Inferior parietal cortex (tissue), 1 donor: Measurements from ENCODE around the gene ZNF816.
"Not testable (repeated sequence)": the region's sequence is repeated elsewhere in the genome, so short reads cannot be mapped to it uniquely, and the experiment has no call there.

Experiments
- DNase-seq: peaks from one replicate; pipeline ENCODE4 v3.0.0-alpha.2; 2016; ENCODE audit errors: extremely low spot score

Gene ZNF816

DNA sequence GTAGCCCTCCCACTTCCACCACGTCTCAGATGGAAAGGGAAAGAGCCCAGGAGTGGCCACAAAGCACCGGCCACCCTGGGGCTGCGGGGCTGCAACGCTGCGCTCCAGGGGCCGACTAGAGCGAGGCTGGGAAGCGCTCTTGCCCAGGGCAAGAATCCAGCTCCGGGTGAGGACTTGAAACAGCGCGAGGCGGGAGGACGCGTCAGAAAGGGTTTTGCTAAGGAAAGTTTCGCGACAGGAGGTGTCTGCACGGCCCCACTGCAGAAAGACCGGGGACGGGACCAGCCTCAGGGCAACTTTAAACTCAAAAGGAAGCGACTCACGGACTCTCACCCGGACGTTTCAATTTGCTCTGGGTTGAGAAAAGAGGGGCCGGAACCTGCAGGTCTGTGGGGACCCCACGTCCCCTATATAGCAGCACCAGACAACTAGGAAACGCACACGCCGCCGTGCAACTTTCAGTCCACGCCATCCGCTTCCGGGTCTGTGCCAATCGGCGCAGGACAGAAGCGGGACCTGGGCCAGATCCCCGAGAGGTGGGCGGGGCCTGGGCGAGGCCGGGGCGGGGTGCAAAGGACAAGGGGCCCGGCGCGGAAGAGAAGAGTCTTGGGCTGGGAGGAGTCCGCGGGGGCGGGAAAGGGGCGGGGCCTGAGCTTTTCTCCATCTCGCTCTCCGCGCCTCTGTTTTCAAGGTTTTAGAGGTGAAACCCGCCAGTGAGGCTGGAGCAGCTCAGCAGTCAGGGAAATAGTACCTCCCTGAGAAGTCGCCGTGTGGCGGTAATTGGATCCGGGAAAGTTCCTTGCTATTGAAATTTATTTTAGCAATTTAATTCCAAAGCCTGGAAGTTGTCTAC is at the start of gene ZNF816:
Gene ZNF816 (minus strand): TSS at position 488 of the 853 bp plus-strand sequence. CDS start 6,792 bp downstream, outside the sequence.
- peak; percentile 79 for DNase-seq

DNA sequence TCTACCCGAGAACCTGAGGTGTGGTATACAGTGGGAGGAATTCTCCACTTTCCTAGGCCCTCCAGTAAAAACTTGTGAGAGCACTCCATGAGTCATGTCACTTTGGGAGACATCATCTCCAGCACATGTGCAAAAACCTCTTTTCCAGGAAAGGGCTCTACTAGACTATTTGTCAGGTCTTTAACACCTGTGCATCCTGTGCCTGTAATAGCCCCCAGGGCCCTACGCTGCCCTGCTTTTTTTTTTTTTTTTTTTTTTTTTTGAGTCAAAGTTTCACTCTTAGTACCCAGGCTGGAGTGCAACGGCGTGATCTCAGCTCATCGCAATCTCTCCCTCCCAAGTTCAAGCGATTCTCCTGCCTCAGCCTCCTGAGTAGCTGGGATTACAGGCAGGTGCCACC is 49.3 kb upstream of the ZNF816 start:
- no peak for DNase-seq

DNA sequence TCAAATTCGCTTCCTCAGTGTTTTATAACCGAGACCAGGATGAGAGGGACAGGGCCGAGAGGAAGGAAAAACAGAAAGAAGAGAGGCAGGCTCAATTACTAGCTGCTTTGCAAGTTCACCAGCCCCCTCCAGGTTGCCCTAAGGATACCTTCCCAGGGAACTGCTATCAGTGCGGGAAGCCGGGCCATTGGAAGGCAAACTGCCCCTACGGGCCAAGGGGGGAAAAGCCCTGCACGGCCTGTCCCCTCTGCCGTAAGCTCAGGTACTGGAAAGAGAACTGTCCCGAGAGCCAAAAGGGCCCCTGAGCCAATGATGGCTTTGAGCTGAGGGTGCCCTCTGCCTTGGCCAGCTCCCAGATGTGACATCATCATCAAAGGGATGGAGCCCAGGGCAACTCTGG is 47.8 kb upstream of the ZNF816 start:
- DNase-seq = no peak

DNA sequence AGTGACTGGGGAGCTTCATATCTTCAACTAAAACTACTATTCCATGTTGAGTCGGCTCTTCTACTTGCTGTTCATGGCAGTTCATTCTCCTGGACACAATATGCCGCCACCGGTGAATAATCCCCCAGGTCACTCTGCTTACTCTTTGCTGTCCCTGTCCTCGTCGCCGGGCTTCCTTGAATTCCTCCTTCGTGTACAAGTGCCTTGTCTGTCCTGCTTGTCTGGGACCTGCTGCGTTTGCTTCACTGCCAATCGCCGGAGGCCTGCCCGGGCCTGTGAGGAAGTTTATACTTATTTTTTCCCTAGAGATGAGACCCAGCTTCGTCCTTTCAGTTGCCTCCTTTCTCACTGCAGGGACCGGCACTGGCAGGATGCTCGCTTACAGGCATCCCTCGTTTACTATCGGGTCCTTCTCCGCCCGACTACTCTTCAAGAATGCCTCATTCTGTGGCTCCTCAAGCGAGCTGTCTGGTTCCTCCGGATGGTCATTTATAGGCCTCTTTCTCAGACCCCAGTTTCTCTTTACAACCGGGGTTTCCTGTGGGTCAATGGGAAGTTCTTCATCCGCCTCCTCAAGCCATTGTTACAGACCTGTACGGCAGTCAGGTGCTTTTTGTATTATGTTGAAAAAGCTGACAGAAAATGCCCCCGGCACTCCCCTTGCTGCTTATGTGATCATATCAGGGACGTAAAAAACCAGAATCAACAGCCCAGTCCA is 45.5 kb upstream of the ZNF816 start:
- DNase-seq = no peak

DNA sequence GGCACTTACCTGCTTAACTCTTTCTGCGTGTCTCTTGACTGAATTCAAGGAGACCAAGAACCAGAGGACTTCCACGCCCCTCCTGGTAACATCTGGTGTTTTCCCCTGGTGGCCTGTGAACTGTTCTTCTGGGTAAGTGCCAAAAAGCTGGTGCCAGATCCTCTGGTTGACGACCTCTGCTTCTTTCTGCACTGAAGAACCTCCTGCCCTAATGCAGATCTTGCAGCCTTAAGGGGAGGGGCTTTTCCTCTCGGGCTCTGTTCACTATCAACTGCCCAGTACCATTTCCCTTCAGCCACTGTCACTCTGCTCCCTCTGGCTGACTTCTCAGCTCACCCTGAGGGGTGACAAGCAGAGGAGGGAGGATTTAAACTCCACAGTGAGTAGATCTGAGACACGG is 44.9 kb upstream of the ZNF816 start:
- DNase-seq = no peak

DNA sequence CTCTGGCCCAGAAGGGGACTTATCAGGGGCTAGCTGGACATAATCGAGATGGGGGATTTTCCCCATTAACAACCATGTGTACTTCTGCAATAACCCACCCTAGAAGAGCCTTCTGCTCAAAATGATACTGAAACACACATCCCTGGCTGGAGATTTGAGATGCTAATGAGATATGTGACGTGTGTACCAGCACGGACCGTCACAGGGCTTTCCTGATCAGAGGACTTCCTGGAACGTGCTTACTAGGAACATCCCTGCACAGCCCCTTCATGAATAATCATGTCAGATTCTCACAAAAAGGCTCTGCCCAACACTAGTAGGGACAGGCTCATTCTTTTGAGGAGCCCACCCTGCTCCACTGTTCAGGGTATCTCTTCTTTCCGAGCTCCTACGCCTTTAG is 44.5 kb upstream of the ZNF816 start:
- no peak for DNase-seq

DNA sequence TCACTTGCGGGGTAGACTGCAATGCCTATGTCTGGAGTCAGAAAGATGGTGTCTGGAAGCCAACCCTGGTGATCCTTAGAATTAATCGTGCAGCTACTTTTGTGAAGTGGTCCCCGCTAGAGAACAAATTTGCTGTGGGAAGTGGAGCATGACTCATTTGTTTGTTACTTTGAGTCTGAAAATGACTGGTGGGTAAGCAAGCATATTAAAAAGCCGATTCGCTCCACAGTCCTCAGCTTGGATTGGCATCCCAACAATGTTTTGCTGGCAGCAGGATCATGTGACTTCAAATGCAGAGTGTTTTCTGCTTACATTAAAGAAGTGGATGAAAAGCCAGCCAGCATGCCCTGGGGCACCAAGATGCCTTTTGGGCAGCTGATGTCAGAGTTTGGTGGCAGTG is 41.6 kb upstream of the ZNF816 start:
- no peak for DNase-seq

DNA sequence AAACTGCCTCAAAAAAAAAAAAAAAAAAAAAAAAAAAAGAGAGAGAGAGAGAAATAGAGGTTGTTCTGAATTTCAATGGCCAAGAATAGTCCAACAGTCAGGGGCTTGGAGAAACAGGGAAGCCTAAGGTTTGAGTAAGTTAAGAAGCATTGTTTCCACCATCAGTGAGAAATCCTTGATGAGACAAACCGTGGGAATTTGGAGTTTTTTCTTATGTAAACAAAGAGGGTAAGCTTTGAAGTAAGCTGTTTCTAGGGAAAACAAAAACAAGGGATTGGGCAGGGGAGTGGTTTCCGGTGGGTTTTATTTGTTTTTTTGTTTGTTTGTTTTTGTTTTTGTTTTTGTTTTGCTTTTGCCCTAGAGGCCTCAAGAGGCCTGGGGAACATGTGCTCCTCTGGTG is 39.8 kb upstream of the ZNF816 start:
- no peak for DNase-seq

DNA sequence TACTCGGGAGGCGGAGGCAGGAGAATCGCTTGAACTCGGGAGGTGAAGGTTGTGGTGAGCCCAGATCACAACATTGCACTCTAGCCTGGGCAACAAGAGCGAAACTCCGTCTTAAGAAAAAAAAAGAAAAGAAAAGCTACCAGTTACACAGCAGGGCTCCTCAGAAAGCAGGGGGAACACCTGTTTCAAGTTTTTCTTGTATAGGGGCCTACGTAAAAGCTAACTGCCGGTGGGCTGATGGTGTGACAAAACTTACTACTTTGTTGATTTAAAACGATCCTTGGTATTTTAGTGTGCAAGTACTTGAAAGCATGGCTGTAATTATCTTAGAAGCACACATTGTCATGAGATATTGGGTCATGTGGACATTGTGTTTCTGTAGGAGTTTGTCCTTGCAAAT is 35.3 kb upstream of the ZNF816 start:
- DNase-seq = no peak

DNA sequence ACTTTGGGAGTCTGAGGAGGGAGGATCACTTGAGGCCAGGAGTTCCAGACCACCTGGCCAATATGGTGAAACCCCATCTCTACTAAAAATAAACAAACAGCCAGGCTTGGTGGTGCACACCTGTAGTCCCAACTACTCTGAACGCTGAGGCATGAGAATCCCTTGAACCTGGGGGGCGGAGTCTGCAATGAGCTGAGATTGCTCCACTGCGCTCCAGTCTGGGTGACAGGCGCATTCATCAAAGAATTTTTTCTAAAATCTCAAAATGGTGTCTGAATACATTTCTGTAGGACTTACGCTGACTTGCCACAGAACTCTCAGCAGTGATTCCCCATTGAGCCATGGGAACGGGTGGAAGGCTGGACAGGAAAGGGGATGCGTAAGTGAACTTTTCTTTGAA is 33.0 kb upstream of the ZNF816 start:
- DNase-seq = no peak

DNA sequence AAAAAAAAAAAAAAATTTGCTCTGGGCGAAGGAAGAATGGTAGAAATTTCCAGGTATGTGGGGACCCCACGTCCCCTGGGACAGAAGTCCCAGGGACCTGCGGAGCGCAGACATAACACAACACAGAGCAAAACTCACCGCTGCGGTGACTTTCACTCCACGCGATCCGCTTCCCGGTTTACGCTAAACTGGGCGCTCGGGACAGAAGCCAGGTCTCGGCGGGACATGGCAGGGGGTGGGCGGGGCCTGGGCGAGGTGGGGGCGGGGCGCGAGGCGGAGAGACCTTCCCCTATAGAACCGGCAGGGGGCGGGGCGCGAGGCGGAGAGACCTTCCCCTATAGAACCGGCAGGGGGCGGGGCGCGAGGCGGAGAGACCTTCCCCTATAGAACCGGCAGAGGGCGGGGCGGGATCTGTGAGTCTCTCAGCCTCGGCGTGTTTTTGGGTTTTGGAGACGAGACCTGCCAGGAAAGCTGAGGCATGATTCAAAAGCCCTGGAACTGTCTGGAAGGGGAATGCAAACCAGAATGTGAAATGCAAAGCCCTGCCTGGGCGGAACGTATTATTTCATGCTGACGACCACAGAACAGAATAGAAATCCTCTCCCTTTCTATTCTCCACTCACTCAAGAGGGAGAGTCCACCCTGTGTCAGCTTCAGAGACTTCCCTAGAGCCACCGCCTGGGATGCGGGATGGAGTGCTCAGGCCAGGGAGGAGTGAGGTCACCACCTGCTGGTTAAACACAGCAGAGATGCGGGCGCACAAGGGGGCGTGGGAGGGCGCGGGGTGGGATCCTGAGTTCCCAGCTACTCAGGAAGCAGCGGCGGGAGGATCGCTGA is 30.9 kb upstream of the ZNF816 start:
- peak; percentile 60 for DNase-seq

DNA sequence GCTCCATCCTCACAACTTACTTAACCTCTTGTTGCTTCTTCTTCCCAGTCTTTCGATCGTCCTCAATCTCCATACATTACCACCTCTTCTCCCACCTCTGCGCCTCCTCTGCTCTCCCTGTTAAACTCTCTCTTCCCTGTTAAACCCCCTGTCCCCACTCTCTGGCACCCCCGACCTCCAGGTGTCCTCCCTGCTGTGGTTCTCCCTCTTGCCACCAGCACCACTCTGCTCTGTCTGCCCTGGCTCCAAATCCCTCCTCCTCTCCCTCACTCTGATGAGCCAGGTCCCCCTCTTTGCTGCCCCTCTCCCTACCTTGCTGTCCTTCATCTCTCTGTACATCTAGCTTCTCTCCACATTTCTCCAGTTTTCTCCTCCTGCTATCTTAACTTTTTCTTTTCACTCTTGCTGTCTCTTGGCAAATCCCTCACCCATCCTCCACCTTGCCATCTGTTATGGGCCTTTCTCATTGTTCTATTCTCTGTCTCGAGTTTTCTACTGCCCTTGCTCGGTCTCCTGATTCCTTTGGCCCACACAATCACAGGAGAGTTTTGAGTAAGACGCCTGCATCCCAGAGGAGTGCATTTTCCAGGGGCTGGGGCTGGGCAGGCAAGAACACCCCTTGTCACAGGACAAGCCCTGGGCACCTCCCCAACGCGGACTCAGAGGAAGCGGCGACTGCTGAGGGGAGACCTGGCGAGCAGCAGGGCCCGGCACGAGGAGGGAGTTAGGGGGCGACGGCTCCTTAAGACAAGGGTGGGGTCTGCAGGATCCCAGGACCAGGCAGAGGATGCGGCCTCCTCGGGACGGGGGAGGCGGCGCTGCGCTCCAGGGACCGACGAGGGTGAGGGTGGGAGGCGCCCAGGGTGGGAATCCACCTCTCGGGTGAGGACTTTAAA is 29.7 kb upstream of the ZNF816 start:
- DNase-seq = peak; percentile 38

DNA sequence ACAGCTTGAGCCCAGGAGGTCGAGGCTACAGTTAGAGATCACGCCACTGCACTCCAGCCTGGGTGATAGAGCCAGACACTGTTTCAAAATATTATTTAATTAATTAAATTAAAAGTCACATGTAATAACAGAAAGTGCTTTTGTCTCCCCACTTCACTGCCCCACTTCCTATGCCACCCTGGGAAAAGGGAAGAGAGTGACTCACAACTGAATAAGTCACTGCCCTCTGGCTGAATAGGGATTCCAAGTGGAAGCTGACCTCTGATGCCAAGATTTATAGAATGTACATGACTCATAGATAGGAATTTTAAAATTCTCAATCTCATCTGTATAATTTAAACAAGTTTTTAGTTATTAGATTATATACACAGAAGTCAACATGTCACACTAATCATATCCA is 28.8 kb upstream of the ZNF816 start:
- DNase-seq = no peak

DNA sequence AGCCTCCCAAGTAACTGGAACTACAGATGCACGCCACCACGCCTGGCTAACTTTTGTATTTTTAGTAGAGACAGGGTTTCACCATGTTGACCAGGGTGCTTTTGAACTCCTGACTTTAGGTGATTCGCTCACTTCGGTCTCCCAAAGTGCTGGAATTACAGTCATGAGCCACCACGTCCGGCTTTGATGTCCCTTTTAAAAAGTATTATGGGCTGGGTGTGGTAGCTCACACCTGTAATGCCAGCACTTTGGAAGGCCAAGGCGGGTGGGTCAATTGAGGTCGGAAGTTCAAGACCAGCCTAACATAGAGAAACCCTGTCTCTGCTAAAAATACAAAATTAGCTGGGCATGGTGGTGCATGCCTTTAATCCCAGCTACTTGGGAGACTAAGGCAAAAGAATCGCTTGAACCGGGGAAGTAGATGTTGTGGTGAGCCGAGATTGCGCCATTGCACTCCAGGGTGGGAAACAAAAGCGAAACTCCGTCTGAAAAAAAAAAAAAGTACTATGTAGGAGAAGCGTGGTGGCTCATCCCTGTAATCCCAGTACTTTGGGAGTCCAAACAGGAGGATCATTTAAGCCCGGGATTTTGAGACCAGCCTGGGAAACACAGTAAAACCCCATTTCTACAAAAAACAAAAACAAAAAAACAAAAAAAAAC is 28.2 kb upstream of the ZNF816 start:
- no peak for DNase-seq

DNA sequence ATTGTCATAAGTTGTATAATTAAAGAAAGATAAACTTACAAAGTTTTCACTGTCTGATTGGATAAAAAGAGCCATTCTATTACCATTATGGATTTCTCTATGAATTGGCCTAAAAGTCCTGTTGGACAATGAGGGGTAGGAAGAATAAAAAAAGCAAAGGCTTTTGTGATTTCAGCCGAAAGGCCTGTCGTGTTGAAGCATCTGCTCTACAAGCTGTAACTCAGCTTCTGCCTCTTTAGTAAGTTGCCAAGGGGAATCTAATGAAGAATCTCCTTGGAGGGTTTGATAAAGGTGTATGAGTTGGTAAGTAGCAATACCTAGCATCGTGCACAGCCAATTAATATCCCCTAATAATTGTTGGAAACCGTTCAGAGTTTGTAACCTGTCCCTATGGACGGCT is 25.8 kb upstream of the ZNF816 start:
- no peak for DNase-seq

DNA sequence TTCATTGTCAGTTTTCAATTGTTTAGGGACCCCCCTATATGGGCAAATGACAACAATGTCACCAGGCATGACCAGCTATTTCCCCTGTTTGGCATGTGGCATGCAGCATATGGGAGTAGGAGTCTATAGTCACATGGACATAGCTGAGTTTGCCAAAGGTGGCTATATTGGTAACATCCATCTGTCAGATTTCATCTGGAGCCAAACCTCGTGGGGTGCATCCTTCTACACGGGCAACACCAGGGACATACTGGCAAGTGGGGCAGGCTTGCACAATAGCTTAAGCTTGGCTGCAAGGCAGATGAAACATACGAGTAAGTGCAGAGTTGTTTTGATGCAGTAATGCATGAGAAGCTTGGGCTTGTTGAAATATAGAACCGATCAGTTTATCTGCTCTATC is 24.5 kb upstream of the ZNF816 start:
- peak; percentile 70 for DNase-seq

DNA sequence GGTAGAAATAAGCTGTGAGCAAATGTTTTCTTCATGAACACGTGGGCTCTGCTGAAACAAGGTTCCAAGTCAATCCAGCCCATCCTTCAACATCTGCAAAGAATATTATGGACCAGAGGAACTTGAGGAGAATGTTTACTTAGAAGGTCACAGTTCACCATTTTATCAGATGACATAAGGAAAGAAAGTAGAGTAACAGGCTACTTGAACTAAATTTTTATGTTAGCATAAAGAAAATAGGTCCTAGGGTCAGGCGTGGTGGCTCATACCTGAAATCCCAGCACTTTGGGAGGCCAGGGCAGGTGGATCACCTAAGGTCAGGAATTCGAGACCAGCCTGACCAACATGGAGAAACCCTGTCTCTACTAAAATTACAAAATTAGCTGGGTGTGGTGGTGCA is 20.5 kb upstream of the ZNF816 start:
- not testable (repeated sequence) for DNase-seq

DNA sequence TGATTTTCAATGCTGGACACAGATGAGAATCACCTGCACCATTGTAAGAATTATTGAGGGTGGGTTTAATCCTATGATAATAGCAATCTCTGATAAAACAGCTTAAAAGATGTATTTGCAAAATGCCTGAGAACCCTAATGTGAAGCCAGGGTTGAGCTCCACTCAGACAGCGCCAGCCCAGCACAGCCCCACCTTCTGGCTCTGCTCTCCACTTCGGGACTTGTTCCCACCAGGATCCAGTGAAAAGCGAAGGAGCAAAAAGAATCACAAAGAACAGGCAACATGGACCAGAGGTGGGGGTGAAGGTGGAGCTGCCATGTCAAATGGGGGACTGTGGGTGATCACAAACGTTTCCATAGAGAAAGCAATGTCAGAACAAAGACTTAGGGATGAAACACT is 18.6 kb upstream of the ZNF816 start:
- no peak for DNase-seq

DNA sequence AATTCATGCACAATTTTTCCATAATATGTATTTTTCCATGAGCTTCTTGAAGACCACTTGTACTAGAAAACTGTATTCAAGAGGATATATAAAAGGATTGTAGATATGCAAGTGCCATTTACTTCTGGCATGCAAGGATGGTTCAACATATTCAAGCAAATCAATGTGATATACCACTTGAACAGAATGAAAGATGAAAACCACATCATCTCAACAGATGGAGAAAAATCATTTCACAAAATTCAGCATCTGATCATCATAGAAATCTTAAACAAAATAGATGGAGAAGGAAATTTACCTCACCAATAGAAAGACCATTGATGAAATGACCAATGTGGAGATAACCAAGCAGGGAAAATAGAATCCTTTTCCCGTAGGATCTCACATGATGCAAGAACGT is 5.1 kb upstream of the ZNF816 start:
- no peak for DNase-seq

DNA sequence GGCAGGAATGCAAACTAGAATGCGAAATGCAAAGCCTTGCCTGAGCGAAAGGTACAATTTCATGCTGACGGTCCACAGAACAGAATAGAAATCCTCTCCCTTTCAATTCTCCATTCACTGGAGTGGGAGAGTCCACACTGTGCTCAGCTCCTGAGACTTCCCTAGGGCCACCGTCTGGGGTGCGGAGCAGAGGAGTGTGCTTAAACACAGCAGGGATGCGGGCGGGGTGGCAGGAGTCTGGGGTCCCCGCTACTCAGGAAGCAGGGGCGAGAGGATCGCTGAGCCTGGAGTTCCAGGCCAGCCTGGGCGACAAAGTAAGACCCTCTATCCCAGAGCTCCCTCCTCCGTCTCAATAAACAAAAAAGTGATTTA is 552 bp upstream of the ZNF816 start:
- no peak for DNase-seq

DNA sequence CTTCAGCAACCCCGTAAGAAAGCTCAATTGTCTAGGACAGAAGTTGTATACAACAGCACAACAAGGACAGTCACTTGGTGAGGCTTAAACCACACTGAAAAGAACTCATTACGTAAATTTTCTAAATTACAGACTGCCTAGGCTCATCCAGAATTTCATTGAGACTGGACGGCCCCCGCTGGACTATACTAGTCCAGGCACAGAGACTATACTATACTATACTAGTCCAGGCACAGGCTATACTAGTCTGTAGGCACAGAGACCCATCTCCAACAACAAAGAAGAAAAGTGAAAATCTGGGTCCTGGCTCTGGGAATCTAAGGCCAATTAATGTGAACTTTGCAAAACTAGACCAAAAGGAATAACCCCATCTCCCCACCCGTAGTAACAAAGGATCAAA is 700 bp downstream of the ZNF816 start:
- DNase-seq = no peak
